ENCODE results near the gene CFAP74. TPM values are rescaled to one million over a fixed set of nuclear protein-coding genes. Genes with fewer than 3 reads are reported as not detected.

Gene CFAP74
- total RNA-seq, 1 experiment from 2014 or later = not detected

- H3K4me1 ChIP-seq = no peaks in the 10 kb centered on the region
- no peaks in the 10 kb centered on the region for H3K4me1 Mint-ChIP-seq (ENCODE audit: low read depth, unreplicated experiment)
- H3K27ac Mint-ChIP-seq (ENCODE audit: unreplicated experiment) = no peak overlapping the region
- ChIA-PET CTCF (no interaction called here), POLR2A (no interaction called here)
- intact Hi-C loops (cut with micrococcal nuclease; ENCODE audit: unreplicated experiment) = no loop called here
- no peak overlapping the region for H3K4me3 Mint-ChIP-seq (ENCODE audit: unreplicated experiment)
- no peaks in the 10 kb centered on the region for H3K36me3 ChIP-seq (ENCODE audit: control insufficient read depth, insufficient read depth, low read length)
- no peak for TF ChIP-seq CTCF (IDR thresholded peaks at IDR 0.05; ENCODE audit: insufficient read depth in 1 of 2, low read depth in 1 of 2, low read length in 1 of 2, severe bottlenecking in 1 of 2, unreplicated experiment in 1 of 2)
- no peaks in the 10 kb centered on the region for H3K27me3 Mint-ChIP-seq (ENCODE audit: insufficient read depth, unreplicated experiment)
- H3K27me3 ChIP-seq (replicated peaks; ENCODE audit: control insufficient read depth, insufficient read depth, low read length) = no peaks in the 10 kb centered on the region
- no peak for DNase-seq
- H3K36me3 Mint-ChIP-seq (ENCODE audit: insufficient read depth, unreplicated experiment) = no peaks in the 10 kb centered on the region
- no peaks in the 10 kb centered on the region for H3K9me3 Mint-ChIP-seq (ENCODE audit: unreplicated experiment)
- H3K9me3 ChIP-seq = no peaks in the 10 kb centered on the region
- no peak overlapping the region for H3K4me3 ChIP-seq (ENCODE audit: low read depth, low read length)
- no TSS peak for BruUV-seq (replicated peaks)
Observed at GRCh38 chr1:1929639-1930545, 73.7 kb downstream of the CFAP74 start.

GRCh38 chr1:1929102-1929638, 74.4 kb downstream of the CFAP74 start:
- POLR2A ChIA-PET = no interaction called here
- Mint-ChIP-seq H3K9me3 (ENCODE audit: unreplicated experiment) (no peaks in the 10 kb centered on the region), H3K36me3 (ENCODE audit: insufficient read depth, unreplicated experiment) (no peaks in the 10 kb centered on the region), H3K4me3 (ENCODE audit: unreplicated experiment) (no peak overlapping the region), H3K27ac (ENCODE audit: unreplicated experiment) (no peak overlapping the region), H3K4me1 (ENCODE audit: low read depth, unreplicated experiment) (no peaks in the 10 kb centered on the region), H3K27me3 (ENCODE audit: insufficient read depth, unreplicated experiment) (no peaks in the 10 kb centered on the region)
- intact Hi-C loops (cut with micrococcal nuclease; ENCODE audit: unreplicated experiment) = no loop called here
- Histone ChIP-seq H3K9me3 (no peaks in the 10 kb centered on the region), H3K4me1 (no peaks in the 10 kb centered on the region), H3K27me3 (replicated peaks; ENCODE audit: control insufficient read depth, insufficient read depth, low read length) (no peaks in the 10 kb centered on the region), H3K4me3 (ENCODE audit: low read depth, low read length) (no peak overlapping the region), H3K36me3 (ENCODE audit: control insufficient read depth, insufficient read depth, low read length) (no peaks in the 10 kb centered on the region)
- no TSS peak for BruUV-seq (replicated peaks)
- CTCF ChIA-PET = no interaction called here
- DNase-seq = no peak
- TF ChIP-seq CTCF (IDR thresholded peaks at IDR 0.05; ENCODE audit: insufficient read depth in 1 of 2, low read depth in 1 of 2, low read length in 1 of 2, severe bottlenecking in 1 of 2, unreplicated experiment in 1 of 2) = no peak

- no peak for DNase-seq
- no peak overlapping the region for H3K27ac Mint-ChIP-seq (ENCODE audit: unreplicated experiment)
- Histone ChIP-seq H3K4me1 (peaks cover 2% of the 10 kb centered on the region; the same call in 1 of the 2 replicates), H3K27me3 (replicated peaks; ENCODE audit: control insufficient read depth, insufficient read depth, low read length) (no peaks in the 10 kb centered on the region), H3K36me3 (ENCODE audit: control insufficient read depth, insufficient read depth, low read length) (no peaks in the 10 kb centered on the region), H3K9me3 (no peaks in the 10 kb centered on the region), H3K4me3 (ENCODE audit: low read depth, low read length) (no peak overlapping the region)
- ChIA-PET POLR2A (no interaction called here), CTCF (no interaction called here)
- no peaks in the 10 kb centered on the region for H3K36me3 Mint-ChIP-seq (ENCODE audit: insufficient read depth, unreplicated experiment)
- no peak for TF ChIP-seq CTCF (IDR thresholded peaks at IDR 0.05; ENCODE audit: insufficient read depth in 1 of 2, low read depth in 1 of 2, low read length in 1 of 2, severe bottlenecking in 1 of 2, unreplicated experiment in 1 of 2)
- BruUV-seq (replicated peaks) = no TSS peak
- intact Hi-C loops (cut with micrococcal nuclease; ENCODE audit: unreplicated experiment) = no loop called here
- no peaks in the 10 kb centered on the region for H3K27me3 Mint-ChIP-seq (ENCODE audit: insufficient read depth, unreplicated experiment)
- no peaks in the 10 kb centered on the region for H3K9me3 Mint-ChIP-seq (ENCODE audit: unreplicated experiment)
- no peak overlapping the region for H3K4me3 Mint-ChIP-seq (ENCODE audit: unreplicated experiment)
- no peaks in the 10 kb centered on the region for H3K4me1 Mint-ChIP-seq (ENCODE audit: low read depth, unreplicated experiment)
Observed at GRCh38 chr1:1928231-1929101, 75.1 kb downstream of the CFAP74 start.

Data from Caco-2 (cell line).